ENCODE results near the gene ARF5.

DNA sequence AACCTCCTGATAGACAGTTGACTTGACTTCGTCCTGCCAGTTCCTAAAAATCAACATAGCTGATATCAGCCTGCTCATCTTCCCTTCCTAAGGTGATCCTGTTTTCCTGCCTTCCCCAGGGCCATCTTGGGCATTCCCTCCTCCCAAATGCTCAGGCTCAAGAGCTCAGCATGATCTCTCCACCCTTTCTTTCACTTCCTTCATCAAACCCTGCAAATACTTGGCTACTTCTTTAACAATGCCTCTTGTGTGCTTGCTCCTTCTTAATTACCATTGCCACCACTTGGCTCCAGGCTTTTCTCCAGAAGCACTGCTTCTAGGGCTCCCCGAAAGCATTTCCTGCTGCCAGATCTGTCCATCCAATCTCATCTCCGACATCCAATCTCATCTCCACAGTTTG, 12.7 kb downstream of the ARF5 start:
- TF ChIP-seq, protein P1, sequence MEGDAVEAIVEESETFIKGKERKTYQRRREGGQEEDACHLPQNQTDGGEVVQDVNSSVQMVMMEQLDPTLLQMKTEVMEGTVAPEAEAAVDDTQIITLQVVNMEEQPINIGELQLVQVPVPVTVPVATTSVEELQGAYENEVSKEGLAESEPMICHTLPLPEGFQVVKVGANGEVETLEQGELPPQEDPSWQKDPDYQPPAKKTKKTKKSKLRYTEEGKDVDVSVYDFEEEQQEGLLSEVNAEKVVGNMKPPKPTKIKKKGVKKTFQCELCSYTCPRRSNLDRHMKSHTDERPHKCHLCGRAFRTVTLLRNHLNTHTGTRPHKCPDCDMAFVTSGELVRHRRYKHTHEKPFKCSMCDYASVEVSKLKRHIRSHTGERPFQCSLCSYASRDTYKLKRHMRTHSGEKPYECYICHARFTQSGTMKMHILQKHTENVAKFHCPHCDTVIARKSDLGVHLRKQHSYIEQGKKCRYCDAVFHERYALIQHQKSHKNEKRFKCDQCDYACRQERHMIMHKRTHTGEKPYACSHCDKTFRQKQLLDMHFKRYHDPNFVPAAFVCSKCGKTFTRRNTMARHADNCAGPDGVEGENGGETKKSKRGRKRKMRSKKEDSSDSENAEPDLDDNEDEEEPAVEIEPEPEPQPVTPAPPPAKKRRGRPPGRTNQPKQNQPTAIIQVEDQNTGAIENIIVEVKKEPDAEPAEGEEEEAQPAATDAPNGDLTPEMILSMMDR (IDR thresholded peaks at IDR 0.05; ENCODE audit: low read depth, low read length): no peak
- TF ChIP-seq EZH2phosphoT487 (IDR thresholded peaks at IDR 0.05; ENCODE audit: low read depth): no peak
